Motor neuron (in vitro differentiated cells): ENCODE results near the gene GAS1. TPM values are rescaled to one million over a fixed set of nuclear protein-coding genes. Genes with fewer than 3 reads are reported as not detected.

ENCODE experiments used
- ATAC-seq, 8 experiments: fragments of 200-7000 bp; cut with Tn5 transposase; replicated peaks in 6 of 8; 2 replicates each; pipeline ENCODE4 v1.8.0; 2021; ENCODE audit warnings: mild to moderate bottlenecking in 8 of 8, moderate library complexity in 8 of 8
- H3K27ac ChIP-seq, 2 donors: fragments of 250-450 bp; sonication (Bioruptor Pico); 2 replicates each; pipeline ENCODE4 v1.9.0; 2021; ENCODE audit warnings: antibody characterized with exemption in 2 of 2, mild to moderate bottlenecking in 2 of 2, moderate library complexity in 1 of 2
- H3K4me1 ChIP-seq, 2 donors: fragments of 250-450 bp; sonication (Bioruptor Pico); replicated peaks in 1 of 2; 2 replicates each; pipeline ENCODE4 v1.6.1; 2021; ENCODE audit warnings: antibody characterized with exemption in 2 of 2, mild to moderate bottlenecking in 2 of 2, moderate library complexity in 1 of 2
- H3K4me3 ChIP-seq, 5 donors: fragments of 250-450 bp; sonication (Bioruptor Pico); 2 replicates each; pipeline ENCODE4 v1.9.0; 2021; ENCODE audit warnings: antibody characterized with exemption in 5 of 5, mild to moderate bottlenecking in 5 of 5, moderate library complexity in 4 of 5
- WGBS, 10 experiments: fragments of 450-650 bp; shearing (Covaris generic); methylation state at CpG; one replicate each; pipeline ENCODE4 v1.0.0; 2022; 5-methylcytosine and 5-hydroxymethylcytosine counted together
- in situ Hi-C, 9 experiments: fragments of 400-800 bp; cut with MboI; loops; one replicate each; pipeline ENCODE4 v1.15.0; 2021; ENCODE audit warnings: low sequenced_read_pairs in 9 of 9, low pct_unique_long_range_greater_than_20kb in 2 of 9; ENCODE audit not compliant: unreplicated experiment in 9 of 9
- total RNA-seq, 8 experiments: library from RNA; unstranded; fragments of 300-600 nt; gene quantifications; 2 replicates each; pipeline versions ENCODE4 v1.2.3 to v1.2.4, GENCODE V29; 2022

Gene GAS1
- total RNA-seq, 8 experiments from 2014 or later: 0.84 to 6.4 (median 2.8) TPM

- H3K27ac ChIP-seq: no peak overlapping the region
- H3K4me1 ChIP-seq: no peaks in the 10 kb centered on the region
- 18 to 100% (median 73%) methylated on average over 1 to 4 of the region's 4 CpGs for WGBS, 10 experiments
- in situ Hi-C loops: loop anchor here in 3 of 9 experiments (25.0 kb wide), 1 partner anchor 357 kb away; no protein-coding TSS in a partner anchor
- no peak for ATAC-seq
- no peak overlapping the region for H3K4me3 ChIP-seq
Observed at GRCh38 chr9:86955561-86955960, 8.3 kb upstream of the GAS1 start.

GRCh38 chr9:86955042-86955441 lies 7.7 kb upstream of the GAS1 start:
- no peak overlapping the region for H3K4me3 ChIP-seq
- no peak overlapping the region for H3K27ac ChIP-seq
- in situ Hi-C loops: loop anchor here in 3 of 9 experiments (25.0 kb wide), 1 partner anchor 357 kb away; no protein-coding TSS in a partner anchor
- no peak for ATAC-seq
- WGBS, 10 experiments: 65 to 100% (median 84%) methylated on average over 1 to 2 of the region's 2 CpGs; no CpG with 5 or more reads in 3 of the 10 experiments
- no peaks in the 10 kb centered on the region for H3K4me1 ChIP-seq

- WGBS, 10 experiments: 62 to 100% (median 92%) methylated on average over 1 to 5 of the region's 5 CpGs; no CpG with 5 or more reads in 1 of the 10 experiments
- Histone ChIP-seq H3K27ac (no peak overlapping the region), H3K4me3 (no peak overlapping the region), H3K4me1 (peaks cover 0 to 6% of the 10 kb centered on the region in 2 donors)
- in situ Hi-C loops: loop anchor here in 3 of 9 experiments (25.0 kb wide), 1 partner anchor 359 kb away; no protein-coding TSS in a partner anchor
- no peak for ATAC-seq
Observed at GRCh38 chr9:86953181-86953580, 5.9 kb upstream of the GAS1 start.

- in situ Hi-C loops: loop anchor here in 3 of 9 experiments (25.0 kb wide), 3 partner anchors 286 to 461 kb away; no protein-coding TSS in a partner anchor
- Histone ChIP-seq H3K4me1 (peaks cover 6 to 9% of the 10 kb centered on the region in 2 donors), H3K27ac (peak overlapping the region in 1 of 2 donors; percentile 11), H3K4me3 (peak overlapping the region; percentile 45 to 84 (median 63))
- ATAC-seq: peak; percentile 13 to 40 (median 31)
- WGBS, 10 experiments: 0 to 8% (median 0%) methylated on average over 1 to 24 of the region's 36 CpGs
Observed at GRCh38 chr9:86948074-86948929, 996 bp upstream of the GAS1 start.

GRCh38 chr9:86946201-86947145 lies 833 bp downstream of the GAS1 start:
- WGBS, 10 experiments: 0 to 5% (median 0%) methylated on average over 1 to 10 of the region's 125 CpGs; no CpG with 5 or more reads in 7 of the 10 experiments
- ATAC-seq: peak; percentile 43 to 63 (median 46)
- in situ Hi-C loops: loop anchor here in 3 of 9 experiments (25.0 kb wide), 3 partner anchors 284 to 459 kb away; no protein-coding TSS in a partner anchor
- peak overlapping the region; percentile 45 to 84 (median 63) for H3K4me3 ChIP-seq
- H3K27ac ChIP-seq: peak overlapping the region; percentile 68 to 79
- H3K4me1 ChIP-seq: peaks cover 14 to 27% of the 10 kb centered on the region in 2 donors

GRCh38 chr9:86945728-86946200 lies 1.5 kb downstream of the GAS1 start:
- in situ Hi-C loops: loop anchor here in 3 of 9 experiments (25.0 kb wide), 3 partner anchors 283 to 458 kb away; no protein-coding TSS in a partner anchor
- H3K4me1 ChIP-seq: peaks cover 14 to 35% of the 10 kb centered on the region in 2 donors
- peak overlapping the region; percentile 68 to 79 for H3K27ac ChIP-seq
- peak; percentile 18 to 37 (median 26) for ATAC-seq
- WGBS, 10 experiments: 0 to 7% (median 0%) methylated on average over 1 to 36 of the region's 62 CpGs; no CpG with 5 or more reads in 5 of the 10 experiments
- peak overlapping the region; percentile 45 to 84 (median 63) for H3K4me3 ChIP-seq

- no peak for ATAC-seq
- in situ Hi-C loops: loop anchor here in 3 of 9 experiments (25.0 kb wide), 3 partner anchors 283 to 458 kb away; no protein-coding TSS in a partner anchor
- WGBS, 10 experiments: 6 to 63% (median 34%) methylated on average over 1 to 12 of the region's 27 CpGs
- Histone ChIP-seq H3K4me1 (peaks cover 14 to 39% of the 10 kb centered on the region in 2 donors), H3K4me3 (peak overlapping the region; percentile 45 to 84 (median 63)), H3K27ac (no peak overlapping the region)
Observed at GRCh38 chr9:86944796-86945727, 2.2 kb downstream of the GAS1 start.

GRCh38 chr9:86943201-86944113 lies 3.8 kb downstream of the GAS1 start:
- no peak overlapping the region for H3K27ac ChIP-seq
- 1 to 39% (median 18%) methylated on average over 2 to 12 of the region's 12 CpGs for WGBS, 10 experiments
- in situ Hi-C loops: loop anchor here in 3 of 9 experiments (25.0 kb wide), 3 partner anchors 281 to 456 kb away; no protein-coding TSS in a partner anchor
- H3K4me1 ChIP-seq: peaks cover 8 to 39% of the 10 kb centered on the region in 2 donors
- no peak for ATAC-seq
- H3K4me3 ChIP-seq: no peak overlapping the region

GRCh38 chr9:86942281-86943200 lies 4.8 kb downstream of the GAS1 start:
- Histone ChIP-seq H3K4me1 (peaks cover 8 to 39% of the 10 kb centered on the region in 2 donors), H3K4me3 (no peak overlapping the region), H3K27ac (no peak overlapping the region)
- WGBS, 10 experiments: 5 to 57% (median 27%) methylated on average over 3 to 9 of the region's 10 CpGs; no CpG with 5 or more reads in 1 of the 10 experiments
- in situ Hi-C loops: loop anchor here in 3 of 9 experiments (25.0 kb wide), 3 partner anchors 280 to 455 kb away; no protein-coding TSS in a partner anchor
- no peak for ATAC-seq

- H3K27ac ChIP-seq: no peak overlapping the region
- no peak for ATAC-seq
- in situ Hi-C loops: loop anchor here in 3 of 9 experiments (25.0 kb wide), 3 partner anchors 279 to 454 kb away; no protein-coding TSS in a partner anchor
- WGBS, 10 experiments: 13 to 86% (median 34%) methylated on average over 2 of the region's 2 CpGs; no CpG with 5 or more reads in 5 of the 10 experiments
- H3K4me1 ChIP-seq: peaks cover 8 to 39% of the 10 kb centered on the region in 2 donors
- H3K4me3 ChIP-seq: no peak overlapping the region
Observed at GRCh38 chr9:86941197-86941596, 6.1 kb downstream of the GAS1 start.
